Measurements from ENCODE around the gene EFCAB9. TPM values are rescaled to one million over a fixed set of nuclear protein-coding genes. Genes with fewer than 3 reads are reported as not detected.

The EFCAB9 gene
- total RNA-seq, 1 experiment from 2014 or later, result not detected

- TF ChIP-seq EZH2phosphoT487 (IDR thresholded peaks at IDR 0.05; ENCODE audit: borderline replicate concordance), result no peak
- TF ChIP-seq JUND (IDR thresholded peaks at IDR 0.05), result no peak
- no peak for TF ChIP-seq CEBPB (IDR thresholded peaks at IDR 0.05; ENCODE audit: low read depth)
- TF ChIP-seq, protein P1, sequence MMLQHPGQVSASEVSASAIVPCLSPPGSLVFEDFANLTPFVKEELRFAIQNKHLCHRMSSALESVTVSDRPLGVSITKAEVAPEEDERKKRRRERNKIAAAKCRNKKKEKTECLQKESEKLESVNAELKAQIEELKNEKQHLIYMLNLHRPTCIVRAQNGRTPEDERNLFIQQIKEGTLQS (IDR thresholded peaks at IDR 0.05), result no peak
- no peak for TF ChIP-seq CBX3 (IDR thresholded peaks at IDR 0.05; ENCODE audit: low read depth)
- TF ChIP-seq EZH2 (IDR thresholded peaks at IDR 0.05), result no peak
- TF ChIP-seq ZNF274 (IDR thresholded peaks at IDR 0.05; ENCODE audit: low read depth, low read length), result no peak
- TF ChIP-seq, protein P2, sequence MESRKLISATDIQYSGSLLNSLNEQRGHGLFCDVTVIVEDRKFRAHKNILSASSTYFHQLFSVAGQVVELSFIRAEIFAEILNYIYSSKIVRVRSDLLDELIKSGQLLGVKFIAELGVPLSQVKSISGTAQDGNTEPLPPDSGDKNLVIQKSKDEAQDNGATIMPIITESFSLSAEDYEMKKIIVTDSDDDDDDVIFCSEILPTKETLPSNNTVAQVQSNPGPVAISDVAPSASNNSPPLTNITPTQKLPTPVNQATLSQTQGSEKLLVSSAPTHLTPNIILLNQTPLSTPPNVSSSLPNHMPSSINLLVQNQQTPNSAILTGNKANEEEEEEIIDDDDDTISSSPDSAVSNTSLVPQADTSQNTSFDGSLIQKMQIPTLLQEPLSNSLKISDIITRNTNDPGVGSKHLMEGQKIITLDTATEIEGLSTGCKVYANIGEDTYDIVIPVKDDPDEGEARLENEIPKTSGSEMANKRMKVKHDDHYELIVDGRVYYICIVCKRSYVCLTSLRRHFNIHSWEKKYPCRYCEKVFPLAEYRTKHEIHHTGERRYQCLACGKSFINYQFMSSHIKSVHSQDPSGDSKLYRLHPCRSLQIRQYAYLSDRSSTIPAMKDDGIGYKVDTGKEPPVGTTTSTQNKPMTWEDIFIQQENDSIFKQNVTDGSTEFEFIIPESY (IDR thresholded peaks at IDR 0.05; ENCODE audit: extremely low read depth, insufficient replicate concordance, low read length), result no peak
- no peak for TF ChIP-seq SIN3A (IDR thresholded peaks at IDR 0.05; ENCODE audit: low read depth)
- TF ChIP-seq, protein P3, sequence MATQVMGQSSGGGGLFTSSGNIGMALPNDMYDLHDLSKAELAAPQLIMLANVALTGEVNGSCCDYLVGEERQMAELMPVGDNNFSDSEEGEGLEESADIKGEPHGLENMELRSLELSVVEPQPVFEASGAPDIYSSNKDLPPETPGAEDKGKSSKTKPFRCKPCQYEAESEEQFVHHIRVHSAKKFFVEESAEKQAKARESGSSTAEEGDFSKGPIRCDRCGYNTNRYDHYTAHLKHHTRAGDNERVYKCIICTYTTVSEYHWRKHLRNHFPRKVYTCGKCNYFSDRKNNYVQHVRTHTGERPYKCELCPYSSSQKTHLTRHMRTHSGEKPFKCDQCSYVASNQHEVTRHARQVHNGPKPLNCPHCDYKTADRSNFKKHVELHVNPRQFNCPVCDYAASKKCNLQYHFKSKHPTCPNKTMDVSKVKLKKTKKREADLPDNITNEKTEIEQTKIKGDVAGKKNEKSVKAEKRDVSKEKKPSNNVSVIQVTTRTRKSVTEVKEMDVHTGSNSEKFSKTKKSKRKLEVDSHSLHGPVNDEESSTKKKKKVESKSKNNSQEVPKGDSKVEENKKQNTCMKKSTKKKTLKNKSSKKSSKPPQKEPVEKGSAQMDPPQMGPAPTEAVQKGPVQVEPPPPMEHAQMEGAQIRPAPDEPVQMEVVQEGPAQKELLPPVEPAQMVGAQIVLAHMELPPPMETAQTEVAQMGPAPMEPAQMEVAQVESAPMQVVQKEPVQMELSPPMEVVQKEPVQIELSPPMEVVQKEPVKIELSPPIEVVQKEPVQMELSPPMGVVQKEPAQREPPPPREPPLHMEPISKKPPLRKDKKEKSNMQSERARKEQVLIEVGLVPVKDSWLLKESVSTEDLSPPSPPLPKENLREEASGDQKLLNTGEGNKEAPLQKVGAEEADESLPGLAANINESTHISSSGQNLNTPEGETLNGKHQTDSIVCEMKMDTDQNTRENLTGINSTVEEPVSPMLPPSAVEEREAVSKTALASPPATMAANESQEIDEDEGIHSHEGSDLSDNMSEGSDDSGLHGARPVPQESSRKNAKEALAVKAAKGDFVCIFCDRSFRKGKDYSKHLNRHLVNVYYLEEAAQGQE (IDR thresholded peaks at IDR 0.05; ENCODE audit: low read depth), result no peak
- no peak for TF ChIP-seq POLR2A (IDR thresholded peaks at IDR 0.05; ENCODE audit: borderline replicate concordance, extremely low read depth, insufficient read depth, insufficient read length)
- TF ChIP-seq, protein P4, sequence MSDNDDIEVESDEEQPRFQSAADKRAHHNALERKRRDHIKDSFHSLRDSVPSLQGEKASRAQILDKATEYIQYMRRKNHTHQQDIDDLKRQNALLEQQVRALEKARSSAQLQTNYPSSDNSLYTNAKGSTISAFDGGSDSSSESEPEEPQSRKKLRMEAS (IDR thresholded peaks at IDR 0.05), result no peak
- no peak for TF ChIP-seq RAD21 (IDR thresholded peaks at IDR 0.05; ENCODE audit: low read depth)
- TF ChIP-seq POLR2AphosphoS5 (IDR thresholded peaks at IDR 0.05; ENCODE audit: low read depth, low read length), result no peak
- no peak for TF ChIP-seq FOSL1 (IDR thresholded peaks at IDR 0.05; ENCODE audit: low read depth)
- TF ChIP-seq TCF7L2 (IDR thresholded peaks at IDR 0.05; ENCODE audit: borderline replicate concordance, extremely low read depth, insufficient read depth, insufficient read length), result no peak
- no peak for TF ChIP-seq SRF (IDR thresholded peaks at IDR 0.05; ENCODE audit: low read depth)
- no peak for TF ChIP-seq ZFX (IDR thresholded peaks at IDR 0.05)
- no peak for TF ChIP-seq YY1 (IDR thresholded peaks at IDR 0.05; ENCODE audit: extremely low read depth, insufficient replicate concordance, low read depth, low read length)
- Histone ChIP-seq H3K36me3 (ENCODE audit: control insufficient read depth in 1 of 2, insufficient read depth in 2 of 2, low read length in 2 of 2) (no peaks in the 10 kb centered on the region), H3K27ac (ENCODE audit: low read depth, low read length) (no peak overlapping the region), H3K9me3 (ENCODE audit: control insufficient read depth in 1 of 2, insufficient read depth in 1 of 2, low read depth in 1 of 2, low read length in 2 of 2) (no peaks in the 10 kb centered on the region), H3K79me2 (ENCODE audit: insufficient read depth, low read length) (no peaks in the 10 kb centered on the region), H3K27me3 (ENCODE audit: insufficient read depth, low read length) (no peaks in the 10 kb centered on the region), H3K4me1 (ENCODE audit: control insufficient read depth in 1 of 2, insufficient read depth in 2 of 2, low read length in 2 of 2) (no peaks in the 10 kb centered on the region), H4K20me1 (ENCODE audit: insufficient read depth) (no peaks in the 10 kb centered on the region), H3K4me3 (replicated peaks in 1 of 2; ENCODE audit: low read depth in 1 of 2, low read length in 2 of 2) (no peak overlapping the region), H3K4me2 (ENCODE audit: low read length) (no peak overlapping the region), H3K9me2 (ENCODE audit: insufficient read depth) (no peaks in the 10 kb centered on the region), H2AFZ (ENCODE audit: low read depth, low read length, poor library complexity, severe bottlenecking) (no peak overlapping the region), H3K9ac (ENCODE audit: low read length) (no peak overlapping the region)
- ChIA-PET RAD21 (ENCODE audit: low non-redundant PET in 1 of 2, low total read pairs in 2 of 2, uncharacterized antibody in 2 of 2, unreplicated experiment in 2 of 2) (no interaction called here), POLR2A (no interaction called here), CTCF (no interaction called here)
- no peak for ATAC-seq
- BruUV-seq (replicated peaks), result no TSS peak
- intact Hi-C loops (cut with micrococcal nuclease), result no loop called here
- DNase-seq (ENCODE audit: low read depth, low spot score), result no peak
Observed at GRCh38 chr5:172147857-172148256, 46.1 kb upstream of the EFCAB9 start.
